Calu3 (cell line): ENCODE measurements around the gene CATSPER3. TPM values are rescaled to one million over a fixed set of nuclear protein-coding genes. Genes with fewer than 3 reads are reported as not detected.

ENCODE experiments used
- BruUV-seq: library from RNA; stranded (reverse); fragments of 400-500 nt; replicated peaks from 2 replicates; lab custom pipeline; 2021; lab: Mats Ljungman, UMichigan
- CTCF ChIA-PET: fragments of 300-600 bp; sonication (Branson Sonifier 250); formaldehyde crosslinking; loops from one replicate; lab custom pipeline; 2022; ENCODE audit warnings: antibody characterized with exemption; lab: Charles Lee
- DNase-seq: peaks from one replicate; pipeline ENCODE4 v3.0.0; 2022
- H3K27ac Mint-ChIP-seq: one replicate; pipeline ENCODE4 v1.8.0; 2022; ENCODE audit warnings: mixed read lengths; ENCODE audit not compliant: unreplicated experiment
- H3K27me3 Mint-ChIP-seq: one replicate; pipeline ENCODE4 v1.8.0; 2022; ENCODE audit warnings: mixed read lengths; ENCODE audit not compliant: unreplicated experiment
- H3K36me3 Mint-ChIP-seq: one replicate; pipeline ENCODE4 v1.8.0; 2022; ENCODE audit warnings: mild to moderate bottlenecking, moderate library complexity, mixed read lengths; ENCODE audit not compliant: insufficient read depth, unreplicated experiment
- H3K4me1 Mint-ChIP-seq: one replicate; pipeline ENCODE4 v1.8.0; 2022; ENCODE audit warnings: mild to moderate bottlenecking, low read depth, mixed read lengths; ENCODE audit not compliant: unreplicated experiment
- H3K4me3 Mint-ChIP-seq: one replicate; pipeline ENCODE4 v1.8.0; 2022; ENCODE audit warnings: mild to moderate bottlenecking, low read depth, moderate library complexity, mixed read lengths; ENCODE audit not compliant: unreplicated experiment
- H3K9me3 Mint-ChIP-seq: one replicate; pipeline ENCODE4 v1.8.0; 2022; ENCODE audit warnings: low read depth, mixed read lengths; ENCODE audit not compliant: unreplicated experiment
- CTCF ChIP-seq: fragments of 200-600 bp; IDR thresholded peaks from one replicate; pipeline ENCODE4 v1.8.0; 2022; ENCODE audit warnings: antibody characterized with exemption; ENCODE audit not compliant: unreplicated experiment
- intact Hi-C: fragments of 100-400 bp; cut with micrococcal nuclease; formaldehyde crosslinking; loops from one replicate; pipeline ENCODE4 v1.10.0; 2022; ENCODE audit not compliant: unreplicated experiment
- total RNA-seq: library from RNA; stranded (reverse); gene quantifications from 2 replicates; pipeline ENCODE4 v1.2.3, GENCODE V29; 2022

The CATSPER3 gene
- total RNA-seq, 1 experiment from 2014 or later = 1.5 TPM

- no peaks in the 10 kb centered on the region for H3K9me3 Mint-ChIP-seq
- H3K4me1 Mint-ChIP-seq = no peaks in the 10 kb centered on the region
- DNase-seq = no peak
- H3K36me3 Mint-ChIP-seq = no peaks in the 10 kb centered on the region
- no TSS peak for BruUV-seq
- intact Hi-C loops = no loop called here
- no peak for TF ChIP-seq CTCF
- no peak overlapping the region for H3K4me3 Mint-ChIP-seq
- peaks cover 55% of the 10 kb centered on the region for H3K27me3 Mint-ChIP-seq
- CTCF ChIA-PET = no interaction called here
- no peak overlapping the region for H3K27ac Mint-ChIP-seq
Observed at GRCh38 chr5:135042595-135042994, 74.9 kb downstream of the CATSPER3 start.

GRCh38 chr5:135045488-135045887 is 77.8 kb downstream of the CATSPER3 start:
- intact Hi-C loops = no loop called here
- peaks cover 43% of the 10 kb centered on the region for H3K27me3 Mint-ChIP-seq
- H3K27ac Mint-ChIP-seq = no peak overlapping the region
- DNase-seq = no peak
- no peaks in the 10 kb centered on the region for H3K4me1 Mint-ChIP-seq
- no peak overlapping the region for H3K4me3 Mint-ChIP-seq
- no TSS peak for BruUV-seq
- no peak for TF ChIP-seq CTCF
- CTCF ChIA-PET = no interaction called here
- H3K9me3 Mint-ChIP-seq = no peaks in the 10 kb centered on the region
- no peaks in the 10 kb centered on the region for H3K36me3 Mint-ChIP-seq

GRCh38 chr5:135046661-135047346 is 79.1 kb downstream of the CATSPER3 start:
- Mint-ChIP-seq H3K4me1 (no peaks in the 10 kb centered on the region), H3K27ac (no peak overlapping the region), H3K27me3 (peaks cover 42% of the 10 kb centered on the region), H3K36me3 (no peaks in the 10 kb centered on the region), H3K4me3 (no peak overlapping the region), H3K9me3 (no peaks in the 10 kb centered on the region)
- TF ChIP-seq CTCF = no peak
- CTCF ChIA-PET = no interaction called here
- intact Hi-C loops = no loop called here
- DNase-seq = no peak
- no TSS peak for BruUV-seq

GRCh38 chr5:135047347-135047695 is 79.6 kb downstream of the CATSPER3 start:
- intact Hi-C loops = no loop called here
- Mint-ChIP-seq H3K4me1 (no peaks in the 10 kb centered on the region), H3K27ac (no peak overlapping the region), H3K4me3 (no peak overlapping the region), H3K27me3 (peaks cover 41% of the 10 kb centered on the region), H3K9me3 (no peaks in the 10 kb centered on the region), H3K36me3 (no peaks in the 10 kb centered on the region)
- DNase-seq = no peak
- CTCF ChIA-PET = no interaction called here
- TF ChIP-seq CTCF = no peak
- BruUV-seq = no TSS peak
